Endothelial cell of umbilical vein (primary cell): ENCODE results near the gene STARD13. TPM values are rescaled to one million over a fixed set of nuclear protein-coding genes. Genes with fewer than 3 reads are reported as not detected.
A peak's percentile ranks its signal among the peaks of the same experiment; 100 is the strongest.

Source experiments
- BruUV-seq: library from RNA; stranded (reverse); fragments of 400-500 nt; replicated peaks from 2 replicates; lab custom pipeline; 2021; lab: Mats Ljungman, UMichigan
- CTCF ChIA-PET: fragments of 300-600, 350-600 bp; sonication (Branson Sonifier 250); formaldehyde crosslinking; loops from one replicate; lab custom pipeline; 2021; ENCODE audit warnings: antibody characterized with exemption, inconsistent platforms; lab: Charles Lee
- POLR2A ChIA-PET: fragments of 300-600, 350-600 bp; sonication (Branson Sonifier 250); formaldehyde crosslinking; loops from one replicate; lab custom pipeline; 2021; ENCODE audit warnings: antibody characterized with exemption, inconsistent platforms; lab: Charles Lee
- DNase-seq: peaks from one replicate; pipeline ENCODE4 v3.0.0-alpha.2; 2011; ENCODE audit warnings: low read depth, low spot score
- FAIRE-seq: peaks from 2 replicates; lab custom pipeline; 2011; peaks lifted over from hg19 to GRCh38; lab: Jason Lieb, UNC
- H2AFZ ChIP-seq: 2 replicates; pipeline ENCODE4 v1.6.0; 2012; ENCODE audit warnings: low read depth, low read length, control low read depth, inconsistent platforms
- H3K27ac ChIP-seq: 2 replicates; pipeline ENCODE4 v1.5.1; 2011; ENCODE audit warnings: low read depth, mild to moderate bottlenecking, control low read depth, low read length, moderate library complexity; ENCODE audit not compliant: insufficient read depth
- H3K27me3 ChIP-seq, 2 experiments: 2 replicates each; pipeline versions ENCODE4 v1.6.0 to v1.6.1; 2011; ENCODE audit warnings: low read length in 2 of 2, mixed read lengths in 1 of 2; ENCODE audit not compliant: control insufficient read depth in 2 of 2, insufficient read depth in 2 of 2
- H3K36me3 ChIP-seq, 2 experiments: 2 replicates in 1 of 2; 3 replicates in 1 of 2; pipeline ENCODE4 v1.5.1; 2011; ENCODE audit warnings: low read length in 2 of 2, mild to moderate bottlenecking in 1 of 2, moderate library complexity in 1 of 2; ENCODE audit not compliant: control insufficient read depth in 2 of 2, insufficient read depth in 2 of 2; ENCODE audit errors: extremely low read depth in 1 of 2
- H3K4me1 ChIP-seq: 3 replicates; pipeline ENCODE4 v1.5.1; 2011; ENCODE audit warnings: mild to moderate bottlenecking, low read length; ENCODE audit not compliant: control insufficient read depth, insufficient read depth; ENCODE audit errors: extremely low read depth
- H3K4me2 ChIP-seq: 2 replicates; pipeline ENCODE4 v1.6.1; 2011; ENCODE audit warnings: low read length, control low read depth, mixed read lengths; ENCODE audit not compliant: insufficient read depth
- H3K4me3 ChIP-seq, 3 experiments: fragments of 200-600 bp in 1 of 3; sonication (generic), shearing (Covaris generic) in 1 of 3; replicated peaks in 1 of 3; 2 replicates each; pipeline ENCODE4 v1.5.1; 2011 to 2016; ENCODE audit warnings: control low read depth in 3 of 3, low read length in 3 of 3, mild to moderate bottlenecking in 2 of 3, inconsistent platforms in 1 of 3, low read depth in 1 of 3, moderate library complexity in 1 of 3; ENCODE audit not compliant: insufficient read depth in 1 of 3
- H3K79me2 ChIP-seq: 2 replicates; pipeline ENCODE4 v1.6.0; 2012; ENCODE audit warnings: low read length, inconsistent platforms; ENCODE audit not compliant: control insufficient read depth, insufficient read depth
- H3K9ac ChIP-seq: replicated peaks from 2 replicates; pipeline ENCODE3; 2011; ENCODE audit warnings: low read length, control low read depth; ENCODE audit not compliant: insufficient read depth; ENCODE audit errors: extremely low read depth
- H3K9me1 ChIP-seq: replicated peaks from 3 replicates; pipeline ENCODE4 v1.6.0; 2011; ENCODE audit warnings: mild to moderate bottlenecking, low read length; ENCODE audit not compliant: control insufficient read depth, insufficient read depth; ENCODE audit errors: extremely low read depth
- H3K9me3 ChIP-seq: replicated peaks from 2 replicates; pipeline ENCODE4 v1.5.1; 2012; ENCODE audit warnings: low read length, inconsistent platforms; ENCODE audit not compliant: control insufficient read depth, insufficient read depth
- H4K20me1 ChIP-seq: replicated peaks from 2 replicates; pipeline ENCODE3; 2011; ENCODE audit warnings: mild to moderate bottlenecking, low read length; ENCODE audit not compliant: control insufficient read depth, insufficient read depth; ENCODE audit errors: extremely low read depth
- CTCF ChIP-seq, 2 donors: IDR thresholded peaks; 1 replicate in 1 of 2; 2 replicates in 1 of 2; pipeline ENCODE4 v1.5.1; 2011; ENCODE audit warnings: low read length in 2 of 2, mild to moderate bottlenecking in 2 of 2, moderate library complexity in 2 of 2, control low read depth in 1 of 2, inconsistent platforms in 1 of 2, low read depth in 1 of 2; ENCODE audit not compliant: insufficient read depth in 1 of 2; ENCODE audit errors: extremely low read depth in 1 of 2
- EZH2 ChIP-seq: IDR thresholded peaks from 2 replicates; pipeline ENCODE4 v1.6.1; 2012; ENCODE audit warnings: borderline replicate concordance, low read depth, mild to moderate bottlenecking, moderate library complexity, low read length, inconsistent platforms; ENCODE audit not compliant: severe bottlenecking
- FOS ChIP-seq: IDR thresholded peaks from 2 replicates; pipeline ENCODE4 v1.6.1; 2011; ENCODE audit warnings: mild to moderate bottlenecking, low read length, moderate library complexity, borderline replicate concordance; ENCODE audit not compliant: insufficient read depth
- GATA2 ChIP-seq: IDR thresholded peaks from 2 replicates; pipeline ENCODE4 v1.7.0; 2011; ENCODE audit warnings: low read depth, mild to moderate bottlenecking, moderate library complexity, mixed read lengths, low read length; ENCODE audit not compliant: insufficient read length, insufficient read depth
- JUN ChIP-seq: IDR thresholded peaks from 2 replicates; pipeline ENCODE4 v1.6.1; 2011; ENCODE audit warnings: borderline replicate concordance, low read depth; ENCODE audit not compliant: insufficient read length, insufficient read depth
- MAX ChIP-seq: IDR thresholded peaks from 2 replicates; pipeline ENCODE4 v1.6.1; 2011; ENCODE audit not compliant: insufficient read depth, insufficient read length
- MYC ChIP-seq: IDR thresholded peaks from one replicate; pipeline ENCODE4 v1.6.1; 2011; ENCODE audit warnings: mild to moderate bottlenecking, low read depth, low read length
- POLR2A ChIP-seq: IDR thresholded peaks from 2 replicates; pipeline ENCODE4 v1.6.1; 2012; ENCODE audit warnings: low read depth, mild to moderate bottlenecking, control low read depth, low read length
- POLR2AphosphoS5 ChIP-seq: IDR thresholded peaks from 2 replicates; pipeline ENCODE4 v1.6.1; 2012; ENCODE audit warnings: low read depth, mild to moderate bottlenecking, control low read depth, low read length, moderate library complexity; ENCODE audit not compliant: insufficient read depth
- dilution Hi-C: fragments of 300-500 bp; cut with MboI; formaldehyde crosslinking; loops from one replicate; pipeline ENCODE4 v1.15.0; 2019; ENCODE audit warnings: low sequenced_read_pairs; ENCODE audit not compliant: extremely low pct_ligation_motif_present
- intact Hi-C: fragments of 100-400 bp; cut with micrococcal nuclease; formaldehyde crosslinking; loops from one replicate; pipeline ENCODE4 v1.10.0; 2022
- polyA plus RNA-seq, 4 experiments: library from polyadenylated mRNA; depleted of rRNA in 3 of 4; stranded (reverse) in 3 of 4; unstranded in 1 of 4; fragments of >200 nt; gene quantifications; 2 replicates each; pipeline versions ENCODE4 v1.2.1 to v1.2.3, GENCODE V29; 2011 to 2012; ENCODE audit warnings: missing spikeins in 1 of 4
- total RNA-seq: library from RNA; stranded (reverse); gene quantifications from 2 replicates; pipeline ENCODE4 v1.2.3, GENCODE V29; 2021

The STARD13 gene
- total and polyA plus RNA-seq, 2 donors (not counting 3 experiments of a cell fraction or from before 2014, with no cell fraction given), result 11.0 to 47.7 TPM

GRCh38 chr13:33284916-33285315 lies 639 bp downstream of the STARD13 start:
- H3K9ac ChIP-seq, result peak overlapping the region; percentile 100
- peak overlapping the region; percentile 81 for H3K4me2 ChIP-seq
- intact Hi-C loops (loop anchor here (1.0 to 10.0 kb wide), 12 partner anchors 57 to 870 kb away; partner anchors contain the start of gene PDS5B), dilution Hi-C loops (no loop called here)
- no TSS peak for BruUV-seq
- no peaks in the 10 kb centered on the region for H3K9me1 ChIP-seq
- ChIA-PET POLR2A (interaction anchor here (0.7 to 1.9 kb wide), 5 partner anchors 8 to 258 kb away, joined by 3 to 9 read pairs (median 4); no protein-coding TSS in a partner anchor), CTCF (interaction anchor here (0.8 to 4.8 kb wide), 10 partner anchors 13 to 258 kb away, joined by 3 to 38 read pairs (median 7); no protein-coding TSS in a partner anchor)
- H3K79me2 ChIP-seq, result peaks cover 49% of the 10 kb centered on the region
- no peak for TF ChIP-seq EZH2
- TF ChIP-seq MAX, result no peak
- no peak for TF ChIP-seq POLR2A
- no peak for TF ChIP-seq POLR2AphosphoS5
- TF ChIP-seq CTCF (IDR thresholded peaks at IDR 0.05; ENCODE audit: extremely low read depth in 1 of 2, insufficient read depth in 1 of 2, low read depth in 1 of 2, low read length in 2 of 2), result no peak
- no peak for TF ChIP-seq MYC
- no peak for TF ChIP-seq FOS
- TF ChIP-seq JUN, result no peak
- TF ChIP-seq GATA2, result no peak
- peaks cover 36% of the 10 kb centered on the region for H3K4me1 ChIP-seq
- no peaks in the 10 kb centered on the region for H3K27me3 ChIP-seq
- H3K4me3 ChIP-seq, result peak overlapping the region; percentile 79 to 98 (median 88)
- peak; percentile 67 for FAIRE-seq
- peak overlapping the region; percentile 99 for H3K27ac ChIP-seq
- peaks cover 0 to 6% of the 10 kb centered on the region in 2 experiments for H3K36me3 ChIP-seq
- DNase-seq, result peak; percentile 62
- no peak overlapping the region for H2AFZ ChIP-seq
- no peaks in the 10 kb centered on the region for H4K20me1 ChIP-seq
- H3K9me3 ChIP-seq, result no peaks in the 10 kb centered on the region
